ENCODE measurements around the gene ARFIP1.
"Not testable (repeated sequence)": the region's sequence is repeated elsewhere in the genome, so short reads cannot be mapped to it uniquely, and the experiment has no call there.

ARFIP1 gene, protein sequence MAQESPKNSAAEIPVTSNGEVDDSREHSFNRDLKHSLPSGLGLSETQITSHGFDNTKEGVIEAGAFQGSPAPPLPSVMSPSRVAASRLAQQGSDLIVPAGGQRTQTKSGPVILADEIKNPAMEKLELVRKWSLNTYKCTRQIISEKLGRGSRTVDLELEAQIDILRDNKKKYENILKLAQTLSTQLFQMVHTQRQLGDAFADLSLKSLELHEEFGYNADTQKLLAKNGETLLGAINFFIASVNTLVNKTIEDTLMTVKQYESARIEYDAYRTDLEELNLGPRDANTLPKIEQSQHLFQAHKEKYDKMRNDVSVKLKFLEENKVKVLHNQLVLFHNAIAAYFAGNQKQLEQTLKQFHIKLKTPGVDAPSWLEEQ

DNA sequence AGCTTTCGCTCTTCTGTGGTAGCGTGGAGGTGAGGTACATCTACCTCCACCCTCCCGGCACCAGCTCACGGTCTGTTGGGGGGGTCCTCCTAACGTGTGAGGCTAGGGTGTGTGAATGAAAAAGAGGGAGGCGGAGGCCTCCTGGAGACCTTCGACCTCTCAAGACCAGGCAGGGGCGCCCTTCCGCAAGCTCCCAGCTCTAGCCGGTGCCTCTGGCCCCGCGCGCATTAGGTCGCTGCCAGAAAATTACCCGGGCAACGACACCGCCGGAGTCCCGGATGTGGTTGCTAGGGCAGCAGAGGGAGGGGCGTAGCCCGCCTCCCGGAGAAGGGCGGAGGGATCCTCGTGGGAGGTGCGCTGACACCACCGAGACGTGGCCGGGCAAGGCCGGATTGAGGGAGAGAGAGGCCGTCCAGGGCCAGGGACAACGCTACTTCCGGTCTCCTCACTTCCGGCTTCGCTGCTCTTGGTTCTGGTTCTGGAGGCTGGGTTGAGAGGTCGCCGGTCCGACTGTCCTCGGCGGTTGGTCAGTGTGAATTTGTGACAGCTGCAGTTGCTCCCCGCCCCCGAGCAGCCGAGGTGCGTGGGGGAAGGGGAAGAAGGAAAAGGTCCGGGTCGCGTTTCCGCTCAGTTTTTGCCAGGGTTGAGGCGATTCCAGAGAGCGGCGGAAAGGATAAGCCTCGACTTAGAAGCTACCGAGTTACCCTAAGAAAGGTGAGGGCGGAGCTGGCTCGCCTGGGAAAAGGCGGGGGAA is at the start of gene ARFIP1, which contains the start of gene TIGD4:
Gene ARFIP1 (plus strand): TSS at position 442 of the 754 bp plus-strand sequence. CDS start 49,680 bp downstream, outside the sequence.
Gene TIGD4 (minus strand): TSS at position 218 of the 754 bp plus-strand sequence. CDS start 8,726 bp downstream, outside the sequence.
- peak; percentile 96 to 97 for DNase-seq

- no peak for DNase-seq
Measured at GRCh38 chr4:152731997-152732396, 47.8 kb upstream of the ARFIP1 start.

DNA sequence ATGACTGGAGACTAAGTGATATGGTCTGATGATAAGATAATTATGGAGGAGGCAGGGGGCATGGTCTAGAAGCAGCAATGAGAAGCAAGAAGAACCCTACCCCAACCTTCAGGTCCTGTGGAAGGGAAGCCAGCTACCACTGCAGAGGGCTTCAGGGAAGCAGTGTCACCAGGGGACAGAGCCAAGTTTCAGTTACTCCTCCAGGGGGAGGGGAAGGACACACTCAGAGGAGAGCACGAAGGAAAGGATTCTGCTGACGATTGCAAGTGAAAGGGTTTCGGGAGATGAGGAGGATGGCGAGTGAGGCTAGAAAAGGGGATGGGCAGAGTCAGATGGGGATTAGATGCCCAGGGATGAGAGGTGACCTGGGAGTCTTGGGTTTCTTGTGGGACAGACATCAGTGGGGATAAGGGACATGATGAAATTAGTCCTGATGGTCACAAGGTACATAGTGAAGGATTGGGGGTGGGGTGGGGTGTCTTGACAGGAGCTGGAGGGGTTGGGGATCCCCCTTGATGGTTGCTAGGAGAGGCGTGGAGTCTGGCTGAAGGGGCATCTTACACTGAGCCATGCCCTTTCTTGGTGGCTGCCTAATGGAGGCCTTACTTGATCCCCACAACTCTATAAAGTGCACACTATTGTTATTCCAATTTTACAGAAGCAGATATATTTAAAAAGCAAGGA is 45.6 kb upstream of the ARFIP1 start:
- no peak for DNase-seq

DNA sequence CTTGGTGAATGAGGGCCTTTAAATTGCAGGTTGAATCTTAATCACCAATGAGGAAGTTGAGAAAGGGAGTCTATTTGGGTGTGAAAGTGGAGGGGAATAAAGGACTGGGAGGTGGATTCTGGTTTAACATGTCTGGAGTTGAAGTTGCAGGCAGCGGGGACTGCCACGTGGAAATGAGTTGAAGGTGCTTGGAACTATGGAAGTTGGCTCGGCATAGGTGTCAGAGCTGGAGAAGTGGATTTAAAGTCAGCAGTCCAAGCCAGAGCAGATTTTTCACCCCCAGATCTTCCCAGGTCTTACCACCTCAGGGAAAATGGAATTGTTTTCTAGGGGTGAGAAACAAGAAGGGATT is 45.1 kb upstream of the ARFIP1 start:
- no peak for DNase-seq

DNA sequence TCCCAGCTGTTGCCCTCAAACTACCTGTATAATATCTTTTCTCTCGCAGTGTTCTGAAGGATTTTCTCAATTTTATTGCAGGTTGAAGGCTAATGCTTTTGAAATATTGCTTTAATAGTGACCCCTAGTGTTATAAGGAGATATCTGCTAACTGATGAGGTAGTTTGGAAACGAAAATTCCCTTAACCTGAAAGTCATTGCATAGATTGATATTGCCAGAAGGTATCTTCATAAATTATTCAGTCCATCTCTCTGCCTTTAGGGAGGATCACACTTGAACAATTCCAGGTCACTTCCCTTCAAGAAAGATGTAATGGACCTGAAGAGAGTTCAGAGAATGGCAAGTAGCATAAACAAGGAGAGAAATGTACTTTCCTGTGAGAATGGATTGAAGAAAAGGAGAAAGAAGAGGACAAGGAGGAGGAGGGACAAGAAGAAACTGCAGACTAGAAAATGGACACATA is 44.3 kb upstream of the ARFIP1 start:
- no peak for DNase-seq

- DNase-seq: no peak
Measured at GRCh38 chr4:152735906-152736305, 43.8 kb upstream of the ARFIP1 start.

DNA sequence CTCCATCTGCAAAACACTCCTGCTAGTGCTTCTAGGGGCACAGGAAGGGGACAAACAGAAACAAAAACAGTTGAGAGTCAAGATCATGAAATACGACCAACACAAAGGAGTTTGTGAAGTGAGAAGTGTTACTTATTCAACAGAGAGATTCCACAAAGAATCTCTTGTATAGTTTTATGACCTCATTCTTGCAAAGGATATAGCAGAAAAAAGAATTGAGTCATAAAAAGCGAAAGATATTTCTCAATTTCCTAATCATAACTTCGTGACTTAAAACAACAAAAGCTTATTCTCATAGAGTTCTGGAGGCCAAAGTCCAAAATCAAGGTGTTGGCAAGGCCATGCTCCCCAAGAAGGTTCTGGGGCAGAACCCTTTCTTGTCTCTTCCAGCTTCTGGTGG is 40.9 kb upstream of the ARFIP1 start:
- no peak for DNase-seq

DNA sequence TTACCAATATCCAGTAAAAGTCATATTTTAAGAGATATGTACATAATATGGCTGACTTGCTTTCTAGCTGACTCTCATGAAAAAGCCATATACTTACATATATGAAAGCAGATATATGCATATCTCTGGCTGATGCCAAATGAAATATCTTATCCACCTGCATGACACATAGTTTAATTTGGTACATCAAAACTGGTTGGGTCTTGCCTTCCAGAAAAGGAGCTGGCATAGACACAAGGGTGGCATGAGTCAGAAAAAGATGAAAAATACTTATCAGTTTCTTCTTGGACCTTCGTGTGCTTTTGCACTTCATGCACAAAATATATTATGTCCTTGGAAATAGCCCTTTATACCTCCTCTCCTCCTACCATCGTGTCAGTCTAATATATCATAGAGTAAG is 32.3 kb upstream of the ARFIP1 start:
- DNase-seq: no peak

- DNase-seq: no peak
Measured at GRCh38 chr4:152748619-152749018, 31.1 kb upstream of the ARFIP1 start.

GRCh38 chr4:152763796-152764195 is 16.0 kb upstream of the ARFIP1 start:
- no peak for DNase-seq

GRCh38 chr4:152765069-152765737 is 14.6 kb upstream of the ARFIP1 start:
- DNase-seq: not testable (repeated sequence)

DNA sequence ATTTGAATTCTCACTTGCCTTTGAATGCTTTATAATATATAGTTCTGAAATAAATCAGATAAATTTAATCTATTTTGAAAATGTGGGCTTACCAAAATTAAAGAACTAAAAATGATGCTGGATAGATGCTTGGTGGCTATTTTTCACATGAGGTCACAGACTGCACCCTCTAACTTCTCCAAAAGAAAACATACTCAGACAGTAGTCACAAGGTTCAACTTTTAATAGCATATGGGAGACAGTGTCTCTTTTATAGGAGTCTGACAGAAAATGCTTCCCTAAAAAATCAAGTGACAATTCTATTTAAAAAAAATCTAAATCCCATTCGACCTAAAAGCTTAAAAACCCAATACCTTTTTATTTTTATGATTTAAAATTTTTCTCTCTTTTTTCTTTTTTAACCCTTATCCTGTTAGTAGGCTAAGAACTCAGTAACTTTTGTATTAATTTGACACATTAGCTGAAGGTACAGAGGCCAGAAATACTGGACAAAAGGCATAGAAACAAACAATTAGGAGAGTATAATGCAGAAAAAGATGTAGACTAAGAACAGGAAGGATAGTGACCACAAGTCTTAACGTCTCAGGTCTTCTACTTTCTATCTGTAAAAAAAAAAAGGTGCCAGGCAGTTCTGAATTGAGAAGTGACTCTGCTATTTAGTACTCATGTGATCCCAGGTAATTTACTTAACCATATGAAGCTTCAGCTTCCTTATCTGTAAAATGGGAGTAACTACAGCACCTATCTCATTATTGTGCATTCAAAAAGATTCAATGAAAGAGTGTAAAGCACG is 7.8 kb upstream of the ARFIP1 start:
- DNase-seq: no peak

DNA sequence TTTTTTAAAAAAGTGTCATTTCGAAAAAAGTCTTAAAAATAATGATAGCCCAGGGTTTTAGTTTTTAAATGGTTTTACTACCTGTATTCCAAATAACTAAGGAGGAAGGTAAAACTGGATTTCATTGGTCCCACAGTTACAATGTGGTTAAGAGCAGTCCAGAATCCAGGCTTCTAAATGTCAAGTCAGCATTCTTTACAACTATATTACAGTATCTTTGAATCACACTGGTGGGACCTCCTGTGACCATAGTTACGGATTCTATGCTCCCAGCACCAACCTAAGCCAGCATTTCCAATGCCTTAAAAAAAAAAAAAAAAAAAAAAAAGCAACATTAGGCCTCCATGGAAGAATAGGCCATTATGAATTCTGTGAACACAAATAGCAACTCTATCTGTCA is 6.4 kb upstream of the ARFIP1 start:
- DNase-seq: no peak

DNA sequence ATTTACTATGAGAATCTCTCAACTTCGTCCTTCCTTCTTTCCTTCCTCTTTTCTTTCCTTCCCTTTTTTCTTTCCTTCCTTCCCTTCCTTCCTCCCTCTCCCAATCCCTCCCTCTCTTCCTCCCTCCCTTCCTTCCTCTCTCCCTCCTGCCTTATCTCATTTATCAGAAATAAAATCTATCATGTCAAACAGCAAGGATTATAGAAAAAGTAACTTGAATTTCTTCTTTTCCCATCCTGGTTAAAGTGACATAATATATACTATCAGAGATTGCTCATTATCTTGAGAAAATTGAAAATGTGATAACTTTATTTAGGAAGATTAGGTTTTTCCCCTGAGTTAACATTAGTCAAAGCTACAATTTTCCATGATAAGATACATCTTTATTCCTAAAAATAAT is 5.8 kb upstream of the ARFIP1 start:
- DNase-seq: no peak

- no peak for DNase-seq
Measured at GRCh38 chr4:152776352-152776751, 3.4 kb upstream of the ARFIP1 start.

- DNase-seq: no peak
Measured at GRCh38 chr4:152777488-152777887, 2.3 kb upstream of the ARFIP1 start.

- peak in 1 of 2 experiments; percentile 9 for DNase-seq
Measured at GRCh38 chr4:152778656-152779512, 870 bp upstream of the ARFIP1 start.

GRCh38 chr4:152780267-152780778 is 569 bp downstream of the ARFIP1 start:
- DNase-seq: no peak

GRCh38 chr4:152784490-152785350 is 5.0 kb downstream of the ARFIP1 start:
- no peak for DNase-seq
